ENCODE measurements around the gene CTLA4.

CTLA4 gene

DNA sequence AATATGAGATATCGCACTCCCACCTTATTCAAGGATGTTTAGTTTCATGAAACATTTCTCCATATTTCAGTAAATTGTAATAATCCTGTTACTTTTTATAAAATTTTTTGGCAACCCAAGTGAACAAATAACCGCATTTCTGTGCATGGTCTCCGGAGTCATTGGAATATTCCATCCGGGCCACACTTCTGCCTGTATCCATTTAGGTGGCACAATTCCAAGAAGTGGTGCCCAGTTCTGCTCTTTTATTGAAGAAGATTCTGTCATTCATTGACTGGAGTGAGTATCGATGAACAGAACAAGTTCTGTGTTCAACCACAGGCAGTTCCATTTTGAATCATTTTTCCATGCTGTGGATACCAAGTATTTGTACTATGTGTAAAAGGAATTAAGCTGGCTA is 42.4 kb downstream of the CTLA4 start:
- Histone ChIP-seq H3K27ac (replicated peaks) (no peak overlapping the region), H3K4me3 (replicated peaks; ENCODE audit: insufficient read depth, low read length) (no peak overlapping the region), H3K27me3 (ENCODE audit: insufficient read depth, poor library complexity, severe bottlenecking) (peaks cover 2% of the 10 kb centered on the region)
- DNase-seq (ENCODE audit: low read depth in 1 of 2, low spot score in 1 of 2) = no peak
- TF ChIP-seq SPI1 (IDR thresholded peaks at IDR 0.05; ENCODE audit: borderline replicate concordance, low read depth) (no peak), GABPA (IDR thresholded peaks at IDR 0.05; ENCODE audit: low read depth) (no peak)
- TF ChIP-seq, protein P1, sequence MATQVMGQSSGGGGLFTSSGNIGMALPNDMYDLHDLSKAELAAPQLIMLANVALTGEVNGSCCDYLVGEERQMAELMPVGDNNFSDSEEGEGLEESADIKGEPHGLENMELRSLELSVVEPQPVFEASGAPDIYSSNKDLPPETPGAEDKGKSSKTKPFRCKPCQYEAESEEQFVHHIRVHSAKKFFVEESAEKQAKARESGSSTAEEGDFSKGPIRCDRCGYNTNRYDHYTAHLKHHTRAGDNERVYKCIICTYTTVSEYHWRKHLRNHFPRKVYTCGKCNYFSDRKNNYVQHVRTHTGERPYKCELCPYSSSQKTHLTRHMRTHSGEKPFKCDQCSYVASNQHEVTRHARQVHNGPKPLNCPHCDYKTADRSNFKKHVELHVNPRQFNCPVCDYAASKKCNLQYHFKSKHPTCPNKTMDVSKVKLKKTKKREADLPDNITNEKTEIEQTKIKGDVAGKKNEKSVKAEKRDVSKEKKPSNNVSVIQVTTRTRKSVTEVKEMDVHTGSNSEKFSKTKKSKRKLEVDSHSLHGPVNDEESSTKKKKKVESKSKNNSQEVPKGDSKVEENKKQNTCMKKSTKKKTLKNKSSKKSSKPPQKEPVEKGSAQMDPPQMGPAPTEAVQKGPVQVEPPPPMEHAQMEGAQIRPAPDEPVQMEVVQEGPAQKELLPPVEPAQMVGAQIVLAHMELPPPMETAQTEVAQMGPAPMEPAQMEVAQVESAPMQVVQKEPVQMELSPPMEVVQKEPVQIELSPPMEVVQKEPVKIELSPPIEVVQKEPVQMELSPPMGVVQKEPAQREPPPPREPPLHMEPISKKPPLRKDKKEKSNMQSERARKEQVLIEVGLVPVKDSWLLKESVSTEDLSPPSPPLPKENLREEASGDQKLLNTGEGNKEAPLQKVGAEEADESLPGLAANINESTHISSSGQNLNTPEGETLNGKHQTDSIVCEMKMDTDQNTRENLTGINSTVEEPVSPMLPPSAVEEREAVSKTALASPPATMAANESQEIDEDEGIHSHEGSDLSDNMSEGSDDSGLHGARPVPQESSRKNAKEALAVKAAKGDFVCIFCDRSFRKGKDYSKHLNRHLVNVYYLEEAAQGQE (IDR thresholded peaks at IDR 0.05; ENCODE audit: insufficient replicate concordance, low read depth) = no peak

- H3K27ac ChIP-seq (replicated peaks) = no peak overlapping the region
- TF ChIP-seq, protein P1 (IDR thresholded peaks at IDR 0.05; ENCODE audit: insufficient replicate concordance, low read depth) = no peak
- TF ChIP-seq, protein P2, sequence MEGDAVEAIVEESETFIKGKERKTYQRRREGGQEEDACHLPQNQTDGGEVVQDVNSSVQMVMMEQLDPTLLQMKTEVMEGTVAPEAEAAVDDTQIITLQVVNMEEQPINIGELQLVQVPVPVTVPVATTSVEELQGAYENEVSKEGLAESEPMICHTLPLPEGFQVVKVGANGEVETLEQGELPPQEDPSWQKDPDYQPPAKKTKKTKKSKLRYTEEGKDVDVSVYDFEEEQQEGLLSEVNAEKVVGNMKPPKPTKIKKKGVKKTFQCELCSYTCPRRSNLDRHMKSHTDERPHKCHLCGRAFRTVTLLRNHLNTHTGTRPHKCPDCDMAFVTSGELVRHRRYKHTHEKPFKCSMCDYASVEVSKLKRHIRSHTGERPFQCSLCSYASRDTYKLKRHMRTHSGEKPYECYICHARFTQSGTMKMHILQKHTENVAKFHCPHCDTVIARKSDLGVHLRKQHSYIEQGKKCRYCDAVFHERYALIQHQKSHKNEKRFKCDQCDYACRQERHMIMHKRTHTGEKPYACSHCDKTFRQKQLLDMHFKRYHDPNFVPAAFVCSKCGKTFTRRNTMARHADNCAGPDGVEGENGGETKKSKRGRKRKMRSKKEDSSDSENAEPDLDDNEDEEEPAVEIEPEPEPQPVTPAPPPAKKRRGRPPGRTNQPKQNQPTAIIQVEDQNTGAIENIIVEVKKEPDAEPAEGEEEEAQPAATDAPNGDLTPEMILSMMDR (IDR thresholded peaks at IDR 0.05; ENCODE audit: insufficient read depth, low read length) = no peak
- no peak for TF ChIP-seq SPI1 (IDR thresholded peaks at IDR 0.05; ENCODE audit: borderline replicate concordance, low read depth)
- TF ChIP-seq GABPA (IDR thresholded peaks at IDR 0.05; ENCODE audit: low read depth) = no peak
- no peak for TF ChIP-seq POLR2AphosphoS5 (IDR thresholded peaks at IDR 0.05; ENCODE audit: low read depth)
- no peak for DNase-seq (ENCODE audit: low read depth in 1 of 2, low spot score in 1 of 2)
- no peak overlapping the region for H3K4me3 ChIP-seq (replicated peaks; ENCODE audit: insufficient read depth, low read length)
- peaks cover 6% of the 10 kb centered on the region for H3K27me3 ChIP-seq (ENCODE audit: insufficient read depth, poor library complexity, severe bottlenecking)
These were observed 46.4 kb downstream of the CTLA4 start for GRCh38 chr2:203913947-203914346.

DNA sequence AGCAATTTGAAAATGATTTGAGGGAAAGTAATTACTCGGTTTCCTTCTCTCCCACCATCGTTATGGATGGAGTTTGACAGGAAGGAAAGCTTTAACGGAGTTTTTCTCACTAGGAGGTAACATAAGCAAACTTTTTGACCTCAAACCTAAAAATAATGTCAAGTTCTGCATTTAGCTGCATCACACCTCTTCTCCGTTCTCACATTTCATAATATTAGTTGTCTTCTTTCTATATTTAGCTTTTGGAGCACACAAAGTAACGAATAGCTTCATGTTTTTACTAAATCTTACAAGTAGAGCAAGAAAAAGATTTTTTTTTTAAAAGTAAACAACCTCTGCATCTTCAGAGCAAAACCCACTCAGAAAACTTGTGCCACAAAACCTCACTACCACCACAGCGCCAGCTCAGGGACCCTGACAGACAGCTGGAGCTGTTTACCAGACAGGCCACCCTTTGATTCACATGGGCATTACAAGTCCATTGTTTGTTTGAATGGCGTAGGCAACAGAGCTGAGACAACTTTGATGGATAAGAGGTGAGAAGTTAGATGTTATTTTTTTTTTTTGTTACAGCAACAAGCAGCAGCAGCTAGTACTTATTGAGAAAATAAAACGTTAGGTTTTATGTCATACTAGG is 47.1 kb downstream of the CTLA4 start:
- H3K27ac ChIP-seq (replicated peaks) = no peak overlapping the region
- TF ChIP-seq, protein P2 (IDR thresholded peaks at IDR 0.05; ENCODE audit: insufficient read depth, low read length) = no peak
- no peak for TF ChIP-seq POLR2AphosphoS5 (IDR thresholded peaks at IDR 0.05; ENCODE audit: low read depth)
- TF ChIP-seq, protein P1 (IDR thresholded peaks at IDR 0.05; ENCODE audit: insufficient replicate concordance, low read depth) = no peak
- no peak for TF ChIP-seq SPI1 (IDR thresholded peaks at IDR 0.05; ENCODE audit: borderline replicate concordance, low read depth)
- TF ChIP-seq GABPA (IDR thresholded peaks at IDR 0.05; ENCODE audit: low read depth) = no peak
- H3K4me3 ChIP-seq (replicated peaks; ENCODE audit: insufficient read depth, low read length) = no peak overlapping the region
- H3K27me3 ChIP-seq (ENCODE audit: insufficient read depth, poor library complexity, severe bottlenecking) = peaks cover 6% of the 10 kb centered on the region
- DNase-seq (ENCODE audit: low read depth in 1 of 2, low spot score in 1 of 2) = no peak
